AG04449 (cell line): ENCODE results near the gene HLF.

Source experiments
- CTCF ChIA-PET: fragments of 350-600 bp; formaldehyde crosslinking; extraction: SDS; loops from one replicate; lab custom pipeline; 2021; ENCODE audit warnings: antibody characterized with exemption; lab: Yijun Ruan, JAX
- POLR2A ChIA-PET: fragments of 400-600, 350-600 bp; formaldehyde crosslinking; extraction: SDS; loops from one replicate; lab custom pipeline; 2020; ENCODE audit warnings: antibody characterized with exemption, inconsistent platforms; lab: Yijun Ruan, JAX
- DNase-seq: peaks from one replicate; pipeline ENCODE4 v3.0.0-alpha.2; 2010; ENCODE audit warnings: low read depth, low spot score
- H3K4me3 ChIP-seq: 2 replicates; pipeline ENCODE4 v1.5.1; 2011; ENCODE audit warnings: low read depth, mild to moderate bottlenecking, control low read depth, low read length
- CTCF ChIP-seq: IDR thresholded peaks from one replicate; pipeline ENCODE4 v1.5.1; 2011; ENCODE audit warnings: mild to moderate bottlenecking, moderate library complexity, low read length, control low read depth, inconsistent platforms; ENCODE audit not compliant: insufficient read depth; ENCODE audit errors: missing control alignments

HLF gene

GRCh38 chr17:55236316-55236715 is 28.4 kb upstream of the HLF start:
- no peak for DNase-seq
- H3K4me3 ChIP-seq = no peak overlapping the region
- POLR2A ChIA-PET = no interaction called here
- CTCF ChIA-PET = interaction anchor here (2.5 kb wide), 1 partner anchor 12 kb away, joined by 9 read pairs; no protein-coding TSS in a partner anchor
- no peak for TF ChIP-seq CTCF

GRCh38 chr17:55237268-55237667 is 27.5 kb upstream of the HLF start:
- no peak for DNase-seq
- ChIA-PET CTCF (interaction anchor here (1.0 to 2.5 kb wide), 2 partner anchors 11 to 27 kb away, joined by 4 to 9 read pairs; partner anchors contain the start of gene HLF), POLR2A (no interaction called here)
- no peak for TF ChIP-seq CTCF
- no peak overlapping the region for H3K4me3 ChIP-seq

GRCh38 chr17:55237841-55238178 is 26.9 kb upstream of the HLF start:
- DNase-seq = no peak
- H3K4me3 ChIP-seq = peak overlapping the region; percentile 65
- TF ChIP-seq CTCF = no peak
- ChIA-PET CTCF (interaction anchor here (1.0 to 2.5 kb wide), 2 partner anchors 10 to 26 kb away, joined by 4 to 9 read pairs; partner anchors contain the start of gene HLF), POLR2A (no interaction called here)

DNA sequence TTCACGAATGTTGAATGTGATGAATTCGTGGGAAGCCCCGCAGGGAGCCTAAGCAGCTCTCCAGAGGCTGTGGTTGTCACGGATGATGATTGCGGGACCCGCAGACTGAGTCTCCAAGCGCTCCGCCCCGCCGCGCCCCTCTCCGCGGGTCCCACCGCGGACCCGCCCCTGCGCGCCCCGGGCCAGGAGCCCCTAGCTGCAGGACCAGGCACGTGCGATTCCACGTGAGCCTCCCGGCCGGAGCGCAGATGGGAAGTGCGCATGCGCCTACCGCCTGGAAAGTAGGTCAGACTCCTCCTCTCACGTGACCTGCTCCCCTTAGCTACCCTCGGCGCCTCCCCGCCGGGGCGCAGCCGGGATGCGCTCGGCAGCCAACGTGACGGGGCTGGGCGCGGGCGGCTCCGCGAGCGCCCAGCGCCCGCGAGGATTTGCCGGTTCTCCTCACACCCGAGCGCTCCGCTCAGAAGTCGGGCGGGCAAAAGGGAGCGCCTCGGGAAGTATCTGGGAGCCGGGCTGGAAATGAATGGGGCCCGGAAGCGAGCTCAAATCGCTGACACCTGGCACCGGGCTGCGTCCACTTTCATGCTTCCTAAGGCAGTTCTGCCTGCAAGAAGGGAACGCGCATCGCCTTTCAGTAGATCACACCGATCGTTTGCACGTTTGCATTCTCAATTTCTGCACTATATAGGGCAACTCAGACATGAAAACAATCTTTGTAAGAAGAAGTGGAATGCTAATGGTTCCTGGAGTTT is 26.4 kb upstream of the HLF start:
- POLR2A ChIA-PET = no interaction called here

GRCh38 chr17:55238931-55239297 is 25.8 kb upstream of the HLF start:
- CTCF ChIA-PET = interaction anchor here (0.9 to 2.5 kb wide), 2 partner anchors 9 to 246 kb away, joined by 3 to 9 read pairs; no protein-coding TSS in a partner anchor
- POLR2A ChIA-PET = no interaction called here
- TF ChIP-seq CTCF = no peak
- peak overlapping the region; percentile 65 for H3K4me3 ChIP-seq
- no peak for DNase-seq

More for the DNA sequence above, 26.4 kb upstream of the HLF start:
- H3K4me3 ChIP-seq = peak overlapping the region; percentile 65
- CTCF ChIA-PET = interaction anchor here (0.9 to 2.5 kb wide), 2 partner anchors 10 to 245 kb away, joined by 3 to 9 read pairs; no protein-coding TSS in a partner anchor
- peak; percentile 7 for DNase-seq
- TF ChIP-seq CTCF = no peak

GRCh38 chr17:55241097-55241496 is 23.7 kb upstream of the HLF start:
- TF ChIP-seq CTCF = no peak
- ChIA-PET CTCF (no interaction called here), POLR2A (no interaction called here)
- DNase-seq = no peak
- no peak overlapping the region for H3K4me3 ChIP-seq
